HG03439 (cell line): ENCODE data around the gene SLC1A4.
"Not testable (repeated sequence)": the region's sequence is repeated elsewhere in the genome, so short reads cannot be mapped to it uniquely, and the experiment has no call there.

ENCODE experiments used
- ATAC-seq: cut with Tn5 transposase; IDR thresholded peaks from one replicate; pipeline ENCODE4 v1.9.1; 2021; ENCODE audit warnings: mild to moderate bottlenecking, moderate library complexity; ENCODE audit not compliant: unreplicated experiment

The SLC1A4 gene

GRCh38 chr2:64989982-64990614, 899 bp downstream of the SLC1A4 start:
- ATAC-seq = no peak

DNA sequence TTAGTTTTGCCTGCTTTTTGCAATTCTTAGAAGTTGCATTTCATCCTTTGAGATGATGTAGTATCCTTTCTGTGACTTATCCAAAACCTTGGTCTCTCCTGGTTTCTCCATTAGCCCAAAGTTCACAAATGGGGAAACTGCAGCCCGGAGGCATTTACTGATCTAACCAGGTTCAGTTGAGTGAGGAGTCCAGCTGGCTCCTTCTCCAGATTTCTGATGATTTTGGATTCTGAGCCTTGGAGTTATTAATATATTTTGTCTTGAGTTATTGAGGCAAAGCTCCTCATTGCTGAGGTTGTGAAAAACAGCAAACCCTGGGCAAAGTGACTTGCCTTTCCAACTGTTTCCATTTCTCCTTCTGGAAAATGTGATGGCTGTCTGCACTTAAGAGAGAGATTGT, 1.7 kb downstream of the SLC1A4 start:
- no peak for ATAC-seq

DNA sequence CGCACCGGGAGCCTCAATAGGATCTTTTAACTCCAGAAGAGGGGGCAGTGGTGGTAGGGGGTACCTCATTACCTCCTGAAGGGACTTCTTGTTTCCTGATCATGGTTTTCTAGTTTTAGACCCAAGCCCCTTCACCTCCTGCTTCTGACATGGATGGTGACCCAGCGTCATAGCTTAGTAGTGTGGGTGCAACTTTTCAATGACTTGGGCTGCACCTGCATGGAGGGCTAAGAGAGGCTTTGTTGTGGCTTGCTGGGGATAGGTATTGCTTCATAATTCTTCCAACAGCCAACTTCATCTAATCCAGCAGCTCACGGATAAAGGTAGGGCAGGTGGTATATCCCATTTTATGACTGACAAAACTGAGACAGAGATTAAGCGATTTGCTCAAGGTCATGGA, 3.0 kb downstream of the SLC1A4 start:
- no peak for ATAC-seq

- no peak for ATAC-seq
These were observed 3.8 kb downstream of the SLC1A4 start for GRCh38 chr2:64992990-64993389.

DNA sequence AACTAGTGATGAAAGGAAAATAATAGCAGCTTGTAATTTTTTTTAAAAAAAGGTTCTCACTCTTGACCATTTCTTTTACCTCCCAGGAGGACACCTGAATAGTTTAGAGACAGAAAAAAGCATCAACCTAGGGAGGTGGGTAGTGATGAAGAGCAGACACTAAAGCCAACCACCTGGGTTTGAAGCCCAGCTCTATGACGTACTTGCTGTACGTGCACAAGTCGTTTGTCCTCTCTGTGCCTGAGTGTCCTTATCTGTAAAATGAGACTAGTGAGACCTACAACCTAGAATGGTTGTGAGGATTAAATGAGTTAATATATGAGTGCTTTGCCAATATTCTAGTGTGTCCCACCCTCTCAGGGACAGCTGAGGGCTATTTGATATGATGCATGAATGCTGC, 5.8 kb downstream of the SLC1A4 start:
- ATAC-seq = no peak

- ATAC-seq = no peak
These were observed 7.7 kb downstream of the SLC1A4 start for GRCh38 chr2:64996871-64997307.

DNA sequence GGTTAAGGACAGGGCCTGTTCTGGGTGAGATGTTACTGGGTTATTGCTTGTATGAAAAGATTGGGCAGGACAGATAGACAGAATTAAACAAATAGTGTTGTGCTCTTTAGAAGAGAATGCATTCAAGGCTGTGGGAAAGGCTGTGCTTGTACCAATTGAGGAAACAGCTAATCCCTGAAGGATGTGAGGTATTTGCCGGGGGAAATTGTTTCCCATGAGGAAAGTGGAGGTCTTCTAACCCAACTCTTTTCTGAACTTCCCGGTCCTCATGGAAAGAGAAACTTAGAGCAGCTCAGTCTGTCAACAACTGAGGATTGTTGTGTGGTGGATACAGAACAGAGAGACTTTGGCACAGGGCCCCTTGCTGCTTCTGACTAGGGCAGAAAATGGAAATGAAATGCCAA, 9.5 kb downstream of the SLC1A4 start:
- ATAC-seq = no peak

- no peak for ATAC-seq
These were observed 10.6 kb downstream of the SLC1A4 start for GRCh38 chr2:64999754-65000153.

DNA sequence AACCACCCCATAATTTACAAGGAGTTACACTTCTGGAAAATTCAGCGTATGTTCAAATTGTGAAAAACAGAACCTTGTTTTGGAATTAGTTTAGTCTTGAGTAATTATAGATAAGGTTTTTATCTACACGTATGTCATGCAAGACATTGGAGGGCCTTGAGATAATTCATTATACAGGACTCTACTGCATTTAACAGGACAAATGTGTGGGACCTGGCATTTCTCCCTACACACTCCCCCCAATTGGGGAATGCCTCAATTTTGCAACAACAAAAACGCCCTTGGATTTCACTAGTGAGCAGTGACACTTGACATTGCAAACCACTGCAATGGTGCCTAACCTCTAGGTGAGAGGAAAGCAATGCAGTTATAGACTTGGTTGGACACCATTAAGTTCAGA, 11.4 kb downstream of the SLC1A4 start:
- no peak for ATAC-seq

DNA sequence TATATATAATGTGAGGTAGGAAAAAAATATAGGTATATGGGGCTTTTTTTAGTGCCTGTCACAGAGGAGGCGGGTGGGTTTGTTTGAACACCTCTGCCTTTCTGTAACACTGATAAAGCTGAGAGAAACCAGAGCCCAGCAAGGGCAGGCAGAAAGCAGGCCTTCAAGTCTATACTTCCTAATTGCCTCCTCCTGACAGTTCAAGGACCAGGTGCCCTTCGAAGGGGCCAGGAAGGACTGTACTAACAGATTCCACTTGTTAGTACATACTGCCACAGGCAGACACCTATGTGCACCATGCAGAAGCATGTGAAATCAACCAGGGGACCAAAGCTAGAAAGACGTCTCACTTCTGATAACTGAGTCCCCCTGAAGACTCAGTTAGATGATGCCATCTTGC, 13.8 kb downstream of the SLC1A4 start:
- ATAC-seq = no peak

DNA sequence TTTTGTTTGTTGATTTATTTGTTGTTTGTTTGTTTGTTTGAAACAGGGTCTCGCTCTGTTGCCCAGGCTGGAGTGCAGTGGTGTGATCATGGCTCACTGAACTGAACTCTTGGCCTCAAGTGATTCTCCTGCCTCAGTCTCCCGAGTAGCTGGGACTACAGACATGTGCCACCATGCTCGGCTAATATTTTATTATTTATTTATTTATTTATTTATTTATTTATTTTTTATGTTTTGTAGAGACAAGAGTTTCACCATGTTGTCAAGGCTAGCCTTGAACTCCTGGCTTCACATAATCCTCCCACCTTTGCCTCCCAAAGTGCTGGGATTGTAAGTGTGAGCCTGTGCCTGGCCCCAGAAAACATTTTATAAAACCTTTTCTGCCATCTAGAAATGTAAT, 15.0 kb downstream of the SLC1A4 start:
- not testable (repeated sequence) for ATAC-seq

GRCh38 chr2:65013776-65014175, 24.6 kb downstream of the SLC1A4 start:
- no peak for ATAC-seq

GRCh38 chr2:65015731-65016130, 26.5 kb downstream of the SLC1A4 start:
- ATAC-seq = no peak

DNA sequence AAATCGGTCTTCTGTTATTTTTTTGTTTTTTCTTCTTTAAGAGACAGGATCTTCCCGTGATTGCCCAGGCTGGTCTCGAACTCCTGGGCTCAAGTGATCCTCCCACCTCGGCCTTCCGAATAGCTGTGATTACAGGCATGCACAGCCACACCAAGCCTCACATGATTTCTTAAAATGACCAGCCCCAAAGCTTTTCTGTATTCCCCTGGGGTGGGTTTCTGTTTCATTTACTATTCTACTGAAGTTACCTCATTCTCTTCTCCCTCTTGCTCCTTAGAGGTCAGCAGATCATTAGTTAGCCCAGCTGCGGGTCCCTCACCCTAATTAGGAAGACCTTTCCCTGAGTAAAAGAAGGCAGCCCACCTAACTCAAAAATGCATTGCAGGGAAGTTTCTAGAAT, 27.6 kb downstream of the SLC1A4 start:
- ATAC-seq = no peak

DNA sequence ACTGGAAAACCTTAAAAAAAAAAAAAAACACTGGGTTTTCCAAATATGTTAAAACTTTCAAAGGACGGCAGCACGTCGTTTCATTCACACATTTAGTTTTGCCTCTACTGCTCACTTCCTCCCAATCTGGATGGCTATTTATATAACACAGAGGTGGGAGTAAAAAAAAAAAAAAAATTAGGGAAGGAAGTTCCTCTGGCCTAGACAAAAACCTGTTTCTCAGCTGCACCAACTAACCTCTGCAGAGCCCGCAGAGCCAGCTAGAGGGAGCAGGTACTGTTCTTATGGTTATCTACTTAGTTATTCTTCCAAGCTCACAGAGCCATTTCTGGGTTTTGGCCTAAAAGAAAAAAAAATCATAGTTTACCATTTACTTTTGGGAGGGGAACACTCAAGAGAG, 28.1 kb downstream of the SLC1A4 start:
- ATAC-seq = no peak

DNA sequence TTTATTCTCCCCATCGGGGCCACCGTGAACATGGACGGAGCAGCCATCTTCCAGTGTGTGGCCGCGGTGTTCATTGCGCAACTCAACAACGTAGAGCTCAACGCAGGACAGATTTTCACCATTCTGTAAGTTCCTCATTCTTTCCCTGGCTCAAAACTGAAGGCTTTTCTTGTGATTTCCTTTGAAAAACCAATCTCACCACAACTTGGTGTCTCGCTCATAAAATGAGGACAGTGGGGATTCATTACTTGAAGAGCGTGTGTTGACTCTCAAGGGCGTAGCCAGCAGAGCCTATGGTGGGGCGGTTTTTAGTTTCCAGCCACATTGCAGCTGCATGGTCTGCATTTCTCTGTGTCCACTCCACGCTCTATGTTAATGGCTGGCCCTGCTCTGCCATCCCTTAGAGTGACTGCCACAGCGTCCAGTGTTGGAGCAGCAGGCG, 29.0 kb downstream of the SLC1A4 start:
- no peak for ATAC-seq

DNA sequence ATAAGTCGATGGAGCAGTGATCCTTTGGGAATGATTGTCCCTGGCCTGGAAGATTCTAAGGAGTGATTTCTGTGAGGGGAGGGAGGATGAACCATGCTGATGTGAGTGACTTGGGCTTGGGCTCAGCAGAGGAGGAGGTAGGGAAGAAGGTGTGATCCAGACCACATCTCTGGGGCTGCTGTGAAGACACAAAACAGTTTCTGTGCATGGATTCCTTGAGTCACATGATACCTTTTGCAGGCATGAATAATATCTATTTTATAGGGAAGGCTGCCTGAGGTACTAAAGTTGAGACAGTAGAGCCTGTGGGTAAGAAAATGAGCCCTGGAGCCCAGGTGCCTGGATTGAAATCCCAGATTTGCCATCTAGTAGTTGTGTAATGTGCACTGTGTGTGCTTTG, 29.8 kb downstream of the SLC1A4 start:
- no peak for ATAC-seq

DNA sequence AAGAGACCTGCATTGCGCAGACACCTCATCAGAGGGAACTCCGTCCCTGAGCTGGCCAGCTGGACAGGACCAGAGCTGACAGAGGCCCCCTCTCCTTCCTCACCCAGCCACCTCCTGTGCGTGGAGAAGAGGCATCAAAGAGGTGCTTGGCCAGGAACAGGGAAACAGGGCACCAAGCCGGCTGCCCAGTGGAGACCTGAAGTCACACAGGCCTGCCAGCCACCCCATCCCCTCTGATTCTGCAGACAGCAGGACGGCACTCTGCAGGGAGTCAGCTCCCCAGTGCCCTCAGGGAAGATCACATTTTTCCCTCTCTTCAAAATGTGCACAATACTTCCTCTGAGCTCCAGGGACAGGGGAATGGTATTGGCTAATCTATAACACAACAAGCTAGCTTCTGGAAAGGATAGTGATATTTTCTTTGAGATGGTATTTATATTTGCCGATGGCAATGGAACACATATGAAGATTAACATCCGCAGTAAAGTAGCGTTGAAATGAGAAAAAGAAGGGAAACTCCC, 30.5 kb downstream of the SLC1A4 start:
- no peak for ATAC-seq

DNA sequence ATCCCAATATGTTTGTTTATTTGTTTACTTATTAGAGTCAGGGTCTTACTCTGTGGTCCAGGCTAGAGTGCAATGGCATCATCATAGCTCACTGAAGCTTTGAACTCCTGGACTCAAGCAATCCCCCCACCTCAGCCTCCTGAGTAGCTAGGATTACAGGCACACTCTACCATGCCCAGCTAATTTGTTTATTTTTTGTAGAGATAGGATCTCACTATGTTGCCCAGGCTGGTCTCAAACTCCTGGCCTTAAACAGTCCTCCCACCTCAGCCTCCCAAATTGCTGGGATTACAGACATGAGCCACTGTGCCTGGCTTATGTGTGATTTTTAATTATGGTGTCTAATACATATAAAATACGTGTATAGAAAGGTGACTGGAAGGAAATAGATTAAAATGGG, 31.1 kb downstream of the SLC1A4 start:
- ATAC-seq = not testable (repeated sequence)

DNA sequence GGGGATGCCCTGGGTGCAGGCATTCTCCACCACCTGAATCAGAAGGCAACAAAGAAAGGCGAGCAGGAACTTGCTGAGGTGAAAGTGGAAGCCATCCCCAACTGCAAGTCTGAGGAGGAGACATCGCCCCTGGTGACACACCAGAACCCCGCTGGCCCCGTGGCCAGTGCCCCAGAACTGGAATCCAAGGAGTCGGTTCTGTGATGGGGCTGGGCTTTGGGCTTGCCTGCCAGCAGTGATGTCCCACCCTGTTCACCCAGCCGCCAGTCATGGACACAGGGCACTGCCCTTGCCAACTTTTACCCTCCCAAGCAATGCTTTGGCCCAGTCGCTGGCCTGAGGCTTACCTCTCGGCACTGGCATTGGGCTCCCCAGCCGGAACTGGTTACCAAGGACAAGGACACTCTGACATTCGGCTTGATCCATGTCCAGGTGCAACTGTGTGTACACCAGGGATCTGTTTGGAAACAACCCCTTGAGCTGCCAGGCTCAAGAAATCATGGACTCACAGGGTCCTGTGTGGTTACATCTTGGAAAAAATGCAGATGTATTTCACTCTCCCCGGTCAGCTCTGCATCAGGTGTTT, 31.8 kb downstream of the SLC1A4 start:
- no peak for ATAC-seq

DNA sequence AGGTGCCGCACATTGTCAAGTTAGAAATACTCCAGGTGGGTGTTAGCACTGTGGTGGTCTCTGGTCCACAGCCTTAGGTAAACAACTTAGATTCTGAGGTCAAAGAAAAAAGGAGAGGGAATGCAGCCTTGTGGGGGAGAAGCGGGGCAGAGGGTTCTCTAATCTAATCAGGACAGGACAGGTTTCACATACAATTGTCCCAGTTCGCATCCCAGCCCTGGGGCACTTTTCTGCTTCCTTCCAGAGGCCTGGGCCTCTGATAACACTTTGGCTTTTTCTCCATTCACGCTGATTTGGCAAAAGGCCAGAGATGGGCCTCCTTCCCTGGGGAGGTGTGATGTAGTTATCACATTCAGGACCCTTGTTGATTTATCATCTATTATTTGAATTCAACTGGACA, 32.5 kb downstream of the SLC1A4 start:
- no peak for ATAC-seq

- ATAC-seq = no peak
These were observed 33.0 kb downstream of the SLC1A4 start for GRCh38 chr2:65022189-65022588.

GRCh38 chr2:65023742-65024141, 34.5 kb downstream of the SLC1A4 start:
- no peak for ATAC-seq
